D721Med (cell line): ENCODE data around the gene SFTA2.
A peak's percentile ranks its signal among the peaks of the same experiment; 100 is the strongest.

ENCODE experiments used
- DNase-seq: peaks from one replicate; pipeline ENCODE4 v3.0.0; 2011; ENCODE audit warnings: low spot score; ENCODE audit not compliant: insufficient read length
- FAIRE-seq: peaks from 2 replicates; lab custom pipeline; 2011; peaks lifted over from hg19 to GRCh38; lab: Jason Lieb, UNC
- TF ChIP-seq, protein P1 (sequence below): IDR thresholded peaks from 2 replicates; pipeline ENCODE4 v1.5.1; 2012; ENCODE audit warnings: mild to moderate bottlenecking, control low read depth; ENCODE audit not compliant: insufficient read depth; ENCODE audit errors: missing control alignments

Gene SFTA2

GRCh38 chr6:30944051-30944450 is 12.1 kb upstream of the SFTA2 start:
- FAIRE-seq (no peak), DNase-seq (no peak)
- TF ChIP-seq, protein P1, sequence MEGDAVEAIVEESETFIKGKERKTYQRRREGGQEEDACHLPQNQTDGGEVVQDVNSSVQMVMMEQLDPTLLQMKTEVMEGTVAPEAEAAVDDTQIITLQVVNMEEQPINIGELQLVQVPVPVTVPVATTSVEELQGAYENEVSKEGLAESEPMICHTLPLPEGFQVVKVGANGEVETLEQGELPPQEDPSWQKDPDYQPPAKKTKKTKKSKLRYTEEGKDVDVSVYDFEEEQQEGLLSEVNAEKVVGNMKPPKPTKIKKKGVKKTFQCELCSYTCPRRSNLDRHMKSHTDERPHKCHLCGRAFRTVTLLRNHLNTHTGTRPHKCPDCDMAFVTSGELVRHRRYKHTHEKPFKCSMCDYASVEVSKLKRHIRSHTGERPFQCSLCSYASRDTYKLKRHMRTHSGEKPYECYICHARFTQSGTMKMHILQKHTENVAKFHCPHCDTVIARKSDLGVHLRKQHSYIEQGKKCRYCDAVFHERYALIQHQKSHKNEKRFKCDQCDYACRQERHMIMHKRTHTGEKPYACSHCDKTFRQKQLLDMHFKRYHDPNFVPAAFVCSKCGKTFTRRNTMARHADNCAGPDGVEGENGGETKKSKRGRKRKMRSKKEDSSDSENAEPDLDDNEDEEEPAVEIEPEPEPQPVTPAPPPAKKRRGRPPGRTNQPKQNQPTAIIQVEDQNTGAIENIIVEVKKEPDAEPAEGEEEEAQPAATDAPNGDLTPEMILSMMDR = no peak

DNA sequence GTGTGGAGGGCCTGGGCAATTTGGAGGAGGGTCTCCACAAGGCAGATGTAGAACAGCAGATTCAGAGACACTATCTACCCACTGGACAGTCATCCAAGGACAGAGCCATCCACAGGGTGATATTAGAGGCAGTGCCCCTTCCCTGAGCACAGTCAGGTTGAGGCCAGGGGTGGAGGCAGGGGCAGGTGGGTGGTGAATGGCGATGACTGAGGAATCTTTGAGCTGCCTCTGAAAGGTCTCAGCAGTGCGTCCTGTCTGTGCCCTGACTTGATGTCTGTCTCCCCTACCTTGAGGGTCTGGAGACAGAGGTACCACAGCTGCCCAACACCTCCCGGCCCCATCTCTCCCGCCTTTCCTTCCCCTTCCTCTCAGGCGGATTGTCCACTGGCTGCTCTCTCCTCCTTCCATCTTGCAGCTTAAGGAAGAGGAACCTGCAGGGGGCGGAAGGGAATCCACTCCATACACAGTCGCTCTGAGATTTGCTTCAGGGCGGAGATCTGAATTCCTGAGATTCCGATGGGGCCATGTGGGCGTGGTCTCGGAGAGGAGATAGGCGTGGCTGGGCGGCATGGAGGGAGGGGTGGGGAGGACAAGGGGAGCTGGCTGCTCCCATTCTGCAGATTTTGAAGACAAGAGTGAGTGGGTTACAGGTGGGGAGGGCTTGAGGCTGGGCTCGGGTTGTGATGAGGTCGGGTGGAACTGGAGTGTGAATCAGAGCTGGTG is 10.5 kb upstream of the SFTA2 start:
- TF ChIP-seq, protein P1 = peak; percentile 47
- no peak for DNase-seq
- no peak for FAIRE-seq

DNA sequence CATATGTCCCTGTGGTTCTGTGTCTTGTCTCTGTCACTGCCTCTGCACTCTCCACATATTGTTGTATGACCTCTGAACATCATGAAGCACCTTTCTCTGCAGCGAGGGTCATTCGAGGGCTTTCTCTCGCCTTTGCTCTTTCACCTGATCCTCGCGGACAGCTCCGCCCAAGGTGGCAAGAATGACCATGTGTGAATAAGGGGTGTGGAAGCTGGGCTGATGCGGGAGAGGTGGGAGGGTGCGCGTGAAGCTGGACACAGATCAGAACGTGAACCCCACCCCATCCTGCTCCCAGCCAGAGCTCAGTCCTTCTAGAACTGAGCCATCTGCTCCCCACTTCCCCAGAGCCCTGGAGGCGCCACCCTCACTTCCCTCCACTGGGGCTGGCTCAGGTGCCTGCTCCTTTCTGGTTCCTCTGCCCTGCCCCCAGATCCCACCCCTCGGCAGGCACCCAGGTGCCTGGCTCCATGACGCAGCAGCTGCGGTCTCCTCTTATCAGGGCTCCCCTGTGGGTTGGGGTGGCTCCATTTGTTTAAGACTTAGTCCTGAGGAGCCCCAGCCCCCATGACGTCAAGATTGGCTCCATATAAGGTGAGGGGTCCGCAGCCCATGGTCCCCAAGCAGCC is 8.5 kb upstream of the SFTA2 start, which contains the start of gene MUCL3:
MUCL3 (plus strand) TSS at position 613 of the 626 bp plus-strand sequence. CDS start 27 bp downstream, outside the sequence.
- no peak for DNase-seq
- FAIRE-seq = no peak
- TF ChIP-seq, protein P1 = no peak

DNA sequence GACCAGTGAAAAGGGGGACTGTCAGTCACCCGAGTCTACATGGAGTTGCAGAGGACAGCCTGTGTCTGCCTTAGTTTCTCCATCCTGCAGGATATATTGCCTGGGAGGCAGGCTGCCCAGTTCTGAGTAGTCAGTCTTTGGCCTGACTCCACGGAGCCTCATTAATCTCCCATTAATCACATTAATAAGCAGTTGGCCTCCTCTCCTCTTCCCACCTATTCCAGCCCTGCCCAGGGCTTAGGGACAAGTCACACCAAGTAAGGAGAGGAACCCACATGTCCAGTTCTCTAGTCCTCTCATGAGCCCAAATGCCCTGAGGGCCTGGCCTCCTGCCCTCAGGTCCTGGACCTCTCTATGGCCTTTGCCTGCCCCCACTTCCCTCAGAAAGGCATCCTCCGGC is 7.5 kb upstream of the SFTA2 start:
- FAIRE-seq (no peak), DNase-seq (no peak)
- TF ChIP-seq, protein P1 = no peak

DNA sequence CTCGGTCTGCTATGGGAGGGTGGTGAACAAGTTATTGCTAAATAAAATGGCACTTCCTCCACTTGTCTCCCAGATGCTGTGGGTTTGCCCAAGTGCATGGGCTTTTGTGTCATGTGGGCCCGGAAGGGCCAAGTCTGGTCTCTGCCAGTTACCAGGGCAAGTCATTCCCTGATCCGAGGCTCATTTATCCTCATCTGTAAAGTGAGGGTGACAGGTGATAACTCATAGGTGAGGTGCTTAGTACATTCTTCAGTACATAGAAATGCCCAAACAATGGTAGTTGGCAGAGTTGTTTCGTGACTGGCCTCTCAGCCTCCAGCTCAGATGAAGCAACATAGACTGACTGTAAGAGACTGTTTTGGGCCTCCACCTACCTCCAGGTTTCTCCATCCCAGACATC is 6.8 kb upstream of the SFTA2 start:
- TF ChIP-seq, protein P1 = no peak
- no peak for DNase-seq
- FAIRE-seq = no peak

- TF ChIP-seq, protein P1 = no peak
- no peak for FAIRE-seq
- DNase-seq = no peak
Measured at GRCh38 chr6:30937265-30937664, 5.3 kb upstream of the SFTA2 start.

GRCh38 chr6:30935018-30935417 is 3.0 kb upstream of the SFTA2 start:
- DNase-seq (no peak), FAIRE-seq (no peak)
- TF ChIP-seq, protein P1 = no peak
